MM.1S (cell line): ENCODE data around the gene TSPAN17.

Experiments used
- DNase-seq: peaks from one replicate; pipeline ENCODE4 v3.0.0-alpha.2; 2015
- H2AFZ ChIP-seq: fragments of 300-600 bp; sonication (generic); 2 replicates; pipeline ENCODE4 v1.6.0; 2016; ENCODE audit warnings: antibody characterized with exemption, low read length
- H3F3A ChIP-seq: fragments of 300-600 bp; sonication (generic); 2 replicates; pipeline ENCODE4 v1.6.1; 2016; ENCODE audit warnings: mild to moderate bottlenecking, antibody characterized with exemption, low read length, moderate library complexity, mixed read lengths; ENCODE audit not compliant: insufficient read depth
- H3K27ac ChIP-seq: fragments of 300-600 bp; sonication (generic); 2 replicates; pipeline ENCODE4 v1.5.1; 2016; ENCODE audit warnings: mild to moderate bottlenecking, low read length
- H3K27me3 ChIP-seq: fragments of 300-600 bp; sonication (generic); replicated peaks from 2 replicates; pipeline ENCODE4 v1.6.0; 2016; ENCODE audit warnings: low read length; ENCODE audit not compliant: insufficient read depth
- H3K36me3 ChIP-seq: fragments of 300-600 bp; sonication (generic); replicated peaks from 2 replicates; pipeline ENCODE4 v1.6.1; 2016; ENCODE audit warnings: mild to moderate bottlenecking, low read length, mixed read lengths; ENCODE audit not compliant: insufficient read depth
- H3K4me1 ChIP-seq: fragments of 300-600 bp; sonication (generic); 2 replicates; pipeline ENCODE4 v1.6.1; 2016; ENCODE audit warnings: low read length, mixed read lengths
- H3K4me2 ChIP-seq: fragments of 300-600 bp; sonication (generic); 2 replicates; pipeline ENCODE4 v1.6.0; 2016; ENCODE audit warnings: low read depth, low read length
- H3K4me3 ChIP-seq: fragments of 300-600 bp; sonication (generic); 2 replicates; pipeline ENCODE4 v1.5.1; 2016; ENCODE audit warnings: low read length, mixed read lengths
- H3K79me2 ChIP-seq: fragments of 300-600 bp; sonication (generic); 2 replicates; pipeline ENCODE4 v1.6.1; 2016; ENCODE audit warnings: mixed run types, low read length, mixed read lengths
- H3K9ac ChIP-seq: fragments of 300-600 bp; sonication (generic); 2 replicates; pipeline ENCODE4 v1.6.1; 2016; ENCODE audit warnings: low read length, mixed read lengths
- H3K9me2 ChIP-seq: fragments of 300-600 bp; sonication (generic); replicated peaks from 2 replicates; pipeline ENCODE4 v1.6.1; 2016; ENCODE audit warnings: mild to moderate bottlenecking, low read length, mixed read lengths; ENCODE audit not compliant: insufficient read depth
- H3K9me3 ChIP-seq: fragments of 300-600 bp; sonication (generic); replicated peaks from 2 replicates; pipeline ENCODE4 v1.6.1; 2016; ENCODE audit warnings: mild to moderate bottlenecking, low read length, mixed read lengths; ENCODE audit not compliant: insufficient read depth
- H4K20me1 ChIP-seq: fragments of 300-600 bp; sonication (generic); 2 replicates; pipeline ENCODE4 v1.6.1; 2016; ENCODE audit warnings: mild to moderate bottlenecking, low read length, moderate library complexity, mixed read lengths; ENCODE audit not compliant: insufficient read depth
- EZH2 ChIP-seq: fragments of 300-600 bp; sonication (generic); optimal IDR thresholded peaks from 2 replicates; pipeline ENCODE3; 2017; ENCODE audit warnings: low read depth, mild to moderate bottlenecking, antibody characterized with exemption, low read length, mixed read lengths
- EZH2phosphoT487 ChIP-seq: fragments of 300-600 bp; sonication (generic); IDR thresholded peaks from 2 replicates; pipeline ENCODE4 v1.6.1; 2018; ENCODE audit warnings: antibody characterized with exemption, low read length
- TF ChIP-seq, protein P1 (sequence below): fragments of 300-600 bp; sonication (generic); IDR thresholded peaks from 2 replicates; pipeline ENCODE4 v1.5.1; 2016; ENCODE audit warnings: antibody characterized with exemption, low read length, mixed read lengths

The TSPAN17 gene

DNA sequence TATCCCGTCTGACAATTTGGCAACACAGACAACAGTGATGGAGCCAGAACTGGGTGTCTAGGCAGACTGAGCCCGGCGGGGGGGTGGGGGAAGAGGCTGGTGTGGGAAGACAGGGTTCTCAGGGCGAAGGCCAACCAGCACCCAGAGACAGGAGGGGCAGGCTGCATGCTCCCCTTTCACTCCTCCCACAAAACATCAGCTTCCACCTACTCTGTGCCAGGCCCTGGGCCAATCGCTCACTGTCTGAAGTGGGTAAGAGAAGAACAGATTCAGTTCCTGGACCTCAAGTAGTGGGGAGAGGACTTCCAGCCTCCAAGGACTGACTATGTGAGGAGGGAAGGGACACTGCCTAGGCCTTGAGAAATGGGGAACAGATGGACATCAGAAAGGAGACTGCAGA lies 19.7 kb upstream of the TSPAN17 start:
- Histone ChIP-seq H3K27ac (no peak overlapping the region), H3K4me1 (no peaks in the 10 kb centered on the region)

GRCh38 chr5:176628406-176629228 lies 18.7 kb upstream of the TSPAN17 start:
- H3K4me2 ChIP-seq: no peak overlapping the region
- H3K4me3 ChIP-seq: no peak overlapping the region
- H3K27me3 ChIP-seq: peaks cover 87% of the 10 kb centered on the region

More for the DNA sequence above, 19.7 kb upstream of the TSPAN17 start:
- H3K4me3 ChIP-seq: no peak overlapping the region
- H3K27me3 ChIP-seq: peaks cover 82% of the 10 kb centered on the region
- H3K9me3 ChIP-seq: no peaks in the 10 kb centered on the region
- TF ChIP-seq EZH2: no peak
- TF ChIP-seq, protein P1, sequence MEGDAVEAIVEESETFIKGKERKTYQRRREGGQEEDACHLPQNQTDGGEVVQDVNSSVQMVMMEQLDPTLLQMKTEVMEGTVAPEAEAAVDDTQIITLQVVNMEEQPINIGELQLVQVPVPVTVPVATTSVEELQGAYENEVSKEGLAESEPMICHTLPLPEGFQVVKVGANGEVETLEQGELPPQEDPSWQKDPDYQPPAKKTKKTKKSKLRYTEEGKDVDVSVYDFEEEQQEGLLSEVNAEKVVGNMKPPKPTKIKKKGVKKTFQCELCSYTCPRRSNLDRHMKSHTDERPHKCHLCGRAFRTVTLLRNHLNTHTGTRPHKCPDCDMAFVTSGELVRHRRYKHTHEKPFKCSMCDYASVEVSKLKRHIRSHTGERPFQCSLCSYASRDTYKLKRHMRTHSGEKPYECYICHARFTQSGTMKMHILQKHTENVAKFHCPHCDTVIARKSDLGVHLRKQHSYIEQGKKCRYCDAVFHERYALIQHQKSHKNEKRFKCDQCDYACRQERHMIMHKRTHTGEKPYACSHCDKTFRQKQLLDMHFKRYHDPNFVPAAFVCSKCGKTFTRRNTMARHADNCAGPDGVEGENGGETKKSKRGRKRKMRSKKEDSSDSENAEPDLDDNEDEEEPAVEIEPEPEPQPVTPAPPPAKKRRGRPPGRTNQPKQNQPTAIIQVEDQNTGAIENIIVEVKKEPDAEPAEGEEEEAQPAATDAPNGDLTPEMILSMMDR: no peak
- TF ChIP-seq EZH2phosphoT487: no peak
- no peaks in the 10 kb centered on the region for H3K36me3 ChIP-seq
- no peaks in the 10 kb centered on the region for H3K79me2 ChIP-seq
- no peak for DNase-seq
- no peaks in the 10 kb centered on the region for H3K9me2 ChIP-seq
- no peaks in the 10 kb centered on the region for H4K20me1 ChIP-seq
- H3K9ac ChIP-seq: no peak overlapping the region
- no peak overlapping the region for H2AFZ ChIP-seq
- no peak overlapping the region for H3K4me2 ChIP-seq
- no peaks in the 10 kb centered on the region for H3F3A ChIP-seq

GRCh38 chr5:176629317-176629852 lies 17.9 kb upstream of the TSPAN17 start:
- Histone ChIP-seq H3K9me2 (no peaks in the 10 kb centered on the region), H2AFZ (no peak overlapping the region), H3K4me1 (no peaks in the 10 kb centered on the region), H3K27me3 (peaks cover 88% of the 10 kb centered on the region), H4K20me1 (no peaks in the 10 kb centered on the region), H3F3A (no peaks in the 10 kb centered on the region), H3K79me2 (no peaks in the 10 kb centered on the region), H3K27ac (no peak overlapping the region), H3K4me2 (no peak overlapping the region; the same call in 1 of the 2 replicates), H3K9ac (no peak overlapping the region), H3K4me3 (no peak overlapping the region), H3K9me3 (no peaks in the 10 kb centered on the region), H3K36me3 (no peaks in the 10 kb centered on the region)
- no peak for TF ChIP-seq EZH2phosphoT487
- TF ChIP-seq, protein P1: no peak
- no peak for TF ChIP-seq EZH2
- DNase-seq: no peak

More at GRCh38 chr5:176628406-176629228, 18.7 kb upstream of the TSPAN17 start:
- H4K20me1 ChIP-seq: no peaks in the 10 kb centered on the region
- no peaks in the 10 kb centered on the region for H3K36me3 ChIP-seq
- H3K9ac ChIP-seq: no peak overlapping the region
- H3K79me2 ChIP-seq: no peaks in the 10 kb centered on the region
- no peak for DNase-seq
- no peaks in the 10 kb centered on the region for H3K4me1 ChIP-seq
- H3K27ac ChIP-seq: no peak overlapping the region
- no peaks in the 10 kb centered on the region for H3K9me2 ChIP-seq
- TF ChIP-seq EZH2phosphoT487 (no peak), EZH2 (no peak)
- TF ChIP-seq, protein P1: no peak
- H3F3A ChIP-seq: no peaks in the 10 kb centered on the region
- no peak overlapping the region for H2AFZ ChIP-seq
- H3K9me3 ChIP-seq: no peaks in the 10 kb centered on the region
